A549 (cell line): ENCODE results near the gene TTC27. TPM values are rescaled to one million over a fixed set of nuclear protein-coding genes. Genes with fewer than 3 reads are reported as not detected.
A peak's percentile ranks its signal among the peaks of the same experiment; 100 is the strongest.

Source experiments
- ATAC-seq, 2 experiments: fragments of 200-7000 bp in 1 of 2; fragments of >200 bp in 1 of 2; cut with Nextera tagmentation in 1 of 2; cut with Tn5 transposase in 1 of 2; 3 replicates each; pipeline versions ENCODE4 v1.8.0 to v1.9.1; 2018 to 2020; ENCODE audit warnings: mild to moderate bottlenecking in 1 of 2, moderate library complexity in 1 of 2
- CTCF ChIA-PET: fragments of 300-600 bp; sonication (Branson Sonifier 250); formaldehyde crosslinking; extraction: SDS; loops from one replicate; lab custom pipeline; 2021; ENCODE audit warnings: antibody characterized with exemption, inconsistent platforms; lab: Yijun Ruan, JAX
- POLR2A ChIA-PET: fragments of 350-600 bp; formaldehyde crosslinking; extraction: SDS; loops from one replicate; lab custom pipeline; 2021; ENCODE audit warnings: antibody characterized with exemption, inconsistent platforms; lab: Yijun Ruan, JAX
- DNase-seq, 2 experiments: peaks; one replicate each; pipeline versions ENCODE4 v3.0.0 to v3.0.0-alpha.2; 2011 to 2016; ENCODE audit warnings: low read depth in 1 of 2, low spot score in 1 of 2
- FAIRE-seq: peaks from 2 replicates; lab custom pipeline; 2011; peaks lifted over from hg19 to GRCh38; lab: Jason Lieb, UNC
- H3K27ac ChIP-seq, 2 experiments: fragments of >200 bp; sonication (Bioruptor Twin); formaldehyde crosslinking; 3 replicates each; pipeline ENCODE4 v1.5.1; 2016 to 2017
- H3K4me1 ChIP-seq: fragments of >200 bp; sonication (Bioruptor Twin); formaldehyde crosslinking; 3 replicates; pipeline ENCODE4 v1.6.1; 2016
- H3K4me2 ChIP-seq: fragments of >200 bp; sonication (Bioruptor Twin); formaldehyde crosslinking; 3 replicates; pipeline ENCODE4 v1.6.1; 2016
- H3K4me3 ChIP-seq: fragments of >200 bp; sonication (Bioruptor Twin); formaldehyde crosslinking; 3 replicates; pipeline ENCODE4 v1.5.1; 2016
- H3K9me3 ChIP-seq: fragments of >200 bp; sonication (Bioruptor Twin); formaldehyde crosslinking; 3 replicates; pipeline ENCODE4 v1.6.1; 2016
- BCL3 ChIP-seq: fragments of >200 bp; sonication (Bioruptor Twin); formaldehyde crosslinking; IDR thresholded peaks from 3 replicates; pipeline ENCODE4 v1.6.1; 2016
- CBX8 ChIP-seq: fragments of 200-600 bp; sonication (generic); IDR thresholded peaks from 2 replicates; pipeline ENCODE4 v1.6.1; 2016
- CTCF ChIP-seq: fragments of >200 bp; sonication (Bioruptor Twin); formaldehyde crosslinking; IDR thresholded peaks from 3 replicates; pipeline ENCODE4 v1.5.1; 2016
- EP300 ChIP-seq, 2 experiments: fragments of >200 bp; sonication (Bioruptor Twin); formaldehyde crosslinking; IDR thresholded peaks; 2 replicates in 1 of 2; 3 replicates in 1 of 2; pipeline ENCODE4 v1.6.1; 2016 to 2017
- HEYL ChIP-seq: fragments of 250-450 bp; sonication (Bioruptor Pico); IDR thresholded peaks from 2 replicates; pipeline ENCODE4 v1.8.0; 2021; ENCODE audit warnings: mild to moderate bottlenecking, moderate library complexity
- JUNB ChIP-seq: fragments of >200 bp; sonication (Bioruptor Twin); formaldehyde crosslinking; IDR thresholded peaks from 2 replicates; pipeline ENCODE4 v1.6.1; 2016
- NPAS2 ChIP-seq: fragments of 250-450 bp; sonication (Bioruptor Pico); IDR thresholded peaks from 2 replicates; pipeline ENCODE4 v1.8.0; 2022; ENCODE audit warnings: mild to moderate bottlenecking, moderate library complexity, borderline replicate concordance
- NR3C1 ChIP-seq: fragments of >200 bp; sonication (Bioruptor Twin); formaldehyde crosslinking; IDR thresholded peaks from 3 replicates; pipeline ENCODE4 v1.6.1; 2017
- PBX3 ChIP-seq: IDR thresholded peaks from 2 replicates; pipeline ENCODE4 v1.6.1; 2012
- POLR2A ChIP-seq: IDR thresholded peaks from 2 replicates; pipeline ENCODE4 v1.6.1; 2012; ENCODE audit warnings: mild to moderate bottlenecking, low read length
- RAD21 ChIP-seq, 2 experiments: fragments of >200 bp in 1 of 2; sonication (Bioruptor Twin) in 1 of 2; formaldehyde crosslinking in 1 of 2; IDR thresholded peaks in 1 of 2; conservative IDR thresholded peaks in 1 of 2; 2 replicates in 1 of 2; 3 replicates in 1 of 2; pipeline ENCODE4 v1.6.1; 2012 to 2018; ENCODE audit warnings: inconsistent platforms in 1 of 2
- RCOR1 ChIP-seq: fragments of 150-350 bp; IDR thresholded peaks from 2 replicates; pipeline ENCODE4 v1.6.1; 2014; ENCODE audit warnings: antibody characterized with exemption, low read length, low read depth
- SREBF2 ChIP-seq: fragments of 450-650 bp; IDR thresholded peaks from 2 replicates; pipeline ENCODE4 v1.6.1; 2014; ENCODE audit warnings: mild to moderate bottlenecking, moderate library complexity
- ZNF302 ChIP-seq: fragments of 250-450 bp; sonication (Bioruptor Pico); IDR thresholded peaks from 2 replicates; pipeline ENCODE4 v1.9.0; 2021; ENCODE audit warnings: inconsistent platforms, mild to moderate bottlenecking, moderate library complexity
- ZSCAN20 ChIP-seq: fragments of 250-450 bp; sonication (Bioruptor Pico); IDR thresholded peaks from 2 replicates; pipeline ENCODE4 v1.8.0; 2022; ENCODE audit warnings: mild to moderate bottlenecking, moderate library complexity
- WGBS: methylation state at CpG from one replicate; pipeline ENCODE4 v1.1.6; 2017; ENCODE audit errors: missing lambda C conversion rate; 5-methylcytosine and 5-hydroxymethylcytosine counted together
- polyA plus RNA-seq, 4 experiments: library from polyadenylated mRNA; depleted of rRNA in 3 of 4; stranded (reverse); fragments of >200 nt; fragmentation: RNase III in 1 of 4; extraction: RNeasy Plus Mini Kit Qiagen cat#74134 plus additional on column Dnase treatment in 1 of 4; gene quantifications; 2 replicates in 3 of 4; 3 replicates in 1 of 4; pipeline ENCODE4 v1.2.3, GENCODE V29; 2011 to 2017
- TF ChIP-seq, protein P1 (sequence below): IDR thresholded peaks from 2 replicates; pipeline ENCODE4 v1.6.1; 2012
- TF ChIP-seq, protein P2 (sequence below): fragments of 200-600 bp; sonication (generic); IDR thresholded peaks from 2 replicates; pipeline ENCODE4 v1.6.1; 2016; ENCODE audit warnings: antibody characterized with exemption, mild to moderate bottlenecking, moderate library complexity

The TTC27 gene
- polyA plus RNA-seq, 2 of the 4 experiments (the other 2 are of a cell fraction) = 21.7 to 56.2 TPM

GRCh38 chr2:32706815-32707579 lies 79.1 kb downstream of the TTC27 start:
- no peak for TF ChIP-seq RCOR1
- no peak for TF ChIP-seq POLR2A
- TF ChIP-seq, protein P1, sequence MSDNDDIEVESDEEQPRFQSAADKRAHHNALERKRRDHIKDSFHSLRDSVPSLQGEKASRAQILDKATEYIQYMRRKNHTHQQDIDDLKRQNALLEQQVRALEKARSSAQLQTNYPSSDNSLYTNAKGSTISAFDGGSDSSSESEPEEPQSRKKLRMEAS = no peak
- TF ChIP-seq EP300 (IDR thresholded peaks at IDR 0.05) = no peak
- no peak for TF ChIP-seq SREBF2
- no peak for TF ChIP-seq BCL3
- TF ChIP-seq JUNB = no peak
- no peak for TF ChIP-seq CTCF
- TF ChIP-seq CBX8 = no peak
- FAIRE-seq (no peak), DNase-seq (no peak), ATAC-seq (no peak)
- 86% methylated on average over 5 of the region's 5 CpGs for WGBS
- H3K4me1 ChIP-seq = peaks cover 11% of the 10 kb centered on the region; the same call in 1 of the 3 replicates
- H3K4me2 ChIP-seq = no peak overlapping the region
- POLR2A ChIA-PET = interaction anchor here (0.6 kb wide), 1 partner anchor 16 kb away, joined by 3 read pairs; no protein-coding TSS in a partner anchor
- H3K4me3 ChIP-seq = no peak overlapping the region
- H3K9me3 ChIP-seq = no peaks in the 10 kb centered on the region
- CTCF ChIA-PET = interaction anchor here (0.7 kb wide), 1 partner anchor 328 kb away, joined by 5 read pairs; no protein-coding TSS in a partner anchor
- no peak overlapping the region for H3K27ac ChIP-seq

- Histone ChIP-seq H3K9me3 (no peaks in the 10 kb centered on the region), H3K4me2 (no peak overlapping the region), H3K27ac (0 out of 6 replicates have a peak overlapping the region, but pooled peaks of 1 of the 2 experiments have one; percentile 11), H3K4me3 (no peak overlapping the region), H3K4me1 (peaks cover 11% of the 10 kb centered on the region; the same call in 1 of the 3 replicates)
- TF ChIP-seq NR3C1 (no peak), ZNF302 (no peak), NPAS2 (CRISPR knock-in tag) (no peak), ZSCAN20 (CRISPR knock-in tag) (no peak), HEYL (CRISPR knock-in tag) (no peak), PBX3 (no peak), RAD21 (conservative IDR thresholded peaks at IDR 0.05 in 1 of 2, IDR thresholded peaks at IDR 0.05 in 1 of 2) (no peak)
- TF ChIP-seq, protein P2, sequence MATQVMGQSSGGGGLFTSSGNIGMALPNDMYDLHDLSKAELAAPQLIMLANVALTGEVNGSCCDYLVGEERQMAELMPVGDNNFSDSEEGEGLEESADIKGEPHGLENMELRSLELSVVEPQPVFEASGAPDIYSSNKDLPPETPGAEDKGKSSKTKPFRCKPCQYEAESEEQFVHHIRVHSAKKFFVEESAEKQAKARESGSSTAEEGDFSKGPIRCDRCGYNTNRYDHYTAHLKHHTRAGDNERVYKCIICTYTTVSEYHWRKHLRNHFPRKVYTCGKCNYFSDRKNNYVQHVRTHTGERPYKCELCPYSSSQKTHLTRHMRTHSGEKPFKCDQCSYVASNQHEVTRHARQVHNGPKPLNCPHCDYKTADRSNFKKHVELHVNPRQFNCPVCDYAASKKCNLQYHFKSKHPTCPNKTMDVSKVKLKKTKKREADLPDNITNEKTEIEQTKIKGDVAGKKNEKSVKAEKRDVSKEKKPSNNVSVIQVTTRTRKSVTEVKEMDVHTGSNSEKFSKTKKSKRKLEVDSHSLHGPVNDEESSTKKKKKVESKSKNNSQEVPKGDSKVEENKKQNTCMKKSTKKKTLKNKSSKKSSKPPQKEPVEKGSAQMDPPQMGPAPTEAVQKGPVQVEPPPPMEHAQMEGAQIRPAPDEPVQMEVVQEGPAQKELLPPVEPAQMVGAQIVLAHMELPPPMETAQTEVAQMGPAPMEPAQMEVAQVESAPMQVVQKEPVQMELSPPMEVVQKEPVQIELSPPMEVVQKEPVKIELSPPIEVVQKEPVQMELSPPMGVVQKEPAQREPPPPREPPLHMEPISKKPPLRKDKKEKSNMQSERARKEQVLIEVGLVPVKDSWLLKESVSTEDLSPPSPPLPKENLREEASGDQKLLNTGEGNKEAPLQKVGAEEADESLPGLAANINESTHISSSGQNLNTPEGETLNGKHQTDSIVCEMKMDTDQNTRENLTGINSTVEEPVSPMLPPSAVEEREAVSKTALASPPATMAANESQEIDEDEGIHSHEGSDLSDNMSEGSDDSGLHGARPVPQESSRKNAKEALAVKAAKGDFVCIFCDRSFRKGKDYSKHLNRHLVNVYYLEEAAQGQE = no peak
- POLR2A ChIA-PET = no interaction called here
- CTCF ChIA-PET = interaction anchor here (0.6 kb wide), 1 partner anchor 94 kb away, joined by 3 read pairs; no protein-coding TSS in a partner anchor
- DNase-seq (peak in 1 of 2 experiments; percentile 12), ATAC-seq (no peak), FAIRE-seq (no peak)
- WGBS = 65% methylated on average over 4 of the region's 4 CpGs
These were observed 83.4 kb downstream of the TTC27 start for GRCh38 chr2:32711219-32711618.
